Smooth muscle cell (in vitro differentiated cells): ENCODE data around the gene ALPP. TPM values are rescaled to one million over a fixed set of nuclear protein-coding genes. Genes with fewer than 3 reads are reported as not detected.
A peak's percentile ranks its signal among the peaks of the same experiment; 100 is the strongest.

ENCODE experiments used
- DNase-seq: peaks from one replicate; lab custom pipeline; 2025; ENCODE audit not compliant: unreplicated experiment; lab: John Stamatoyannopoulos, UW
- H2AFZ ChIP-seq: fragments of 200-600 bp; sonication (generic); 2 replicates; pipeline ENCODE4 v1.6.0; 2016; ENCODE audit warnings: antibody characterized with exemption, low read depth, mild to moderate bottlenecking
- H3F3A ChIP-seq: fragments of 200-600 bp; sonication (generic); 2 replicates; pipeline ENCODE4 v1.6.0; 2017; ENCODE audit warnings: antibody characterized with exemption, low read depth
- H3K27ac ChIP-seq: fragments of 200-600 bp; sonication (generic); 2 replicates; pipeline ENCODE4 v1.5.1; 2016; ENCODE audit warnings: low read depth, mild to moderate bottlenecking
- H3K27me3 ChIP-seq: fragments of 200-600 bp; sonication (generic); 2 replicates; pipeline ENCODE4 v1.6.1; 2016; ENCODE audit warnings: low read depth, mild to moderate bottlenecking
- H3K36me3 ChIP-seq: fragments of 200-600 bp; sonication (generic); 2 replicates; pipeline ENCODE4 v1.5.1; 2016; ENCODE audit warnings: low read depth
- H3K4me1 ChIP-seq: fragments of 200-600 bp; sonication (generic); 2 replicates; pipeline ENCODE4 v1.5.1; 2016; ENCODE audit warnings: low read depth
- H3K4me2 ChIP-seq: fragments of 200-600 bp; sonication (generic); 2 replicates; pipeline ENCODE4 v1.6.0; 2016; ENCODE audit warnings: mild to moderate bottlenecking
- H3K4me3 ChIP-seq: fragments of 200-600 bp; sonication (generic); 2 replicates; pipeline ENCODE4 v1.5.1; 2016; ENCODE audit warnings: mild to moderate bottlenecking
- H3K79me2 ChIP-seq: fragments of 200-600 bp; sonication (generic); 2 replicates; pipeline ENCODE4 v1.6.0; 2016; ENCODE audit warnings: low read depth, mild to moderate bottlenecking
- H3K9ac ChIP-seq: fragments of 200-600 bp; sonication (generic); 2 replicates; pipeline ENCODE4 v1.6.0; 2016; ENCODE audit warnings: low read depth
- H3K9me3 ChIP-seq: fragments of 200-600 bp; sonication (generic); replicated peaks from 2 replicates; pipeline ENCODE4 v1.5.1; 2016; ENCODE audit warnings: low read depth
- H4K20me1 ChIP-seq: fragments of 200-600 bp; sonication (generic); 2 replicates; pipeline ENCODE4 v1.6.0; 2016; ENCODE audit warnings: low read depth
- CTCF ChIP-seq: fragments of 200-600 bp; sonication (generic); IDR thresholded peaks from 2 replicates; pipeline ENCODE4 v1.5.1; 2017; ENCODE audit warnings: borderline replicate concordance, mild to moderate bottlenecking, antibody characterized with exemption; ENCODE audit not compliant: insufficient read depth, poor library complexity, severe bottlenecking
- WGBS: methylation state at CpG from one replicate; pipeline ENCODE4 v1.1.7; 2016; ENCODE audit warnings: low lambda C conversion rate; 5-methylcytosine and 5-hydroxymethylcytosine counted together
- polyA plus RNA-seq: library from polyadenylated mRNA; unstranded; fragments of >200 nt; fragmentation: Nextera tagmentation; extraction: Ambion mirVana; gene quantifications from 2 replicates; pipeline ENCODE4 v1.2.1, GENCODE V29; 2016
- total RNA-seq: library from RNA; depleted of rRNA; stranded (reverse); fragments of >200 nt; gene quantifications from 2 replicates; pipeline ENCODE4 v1.2.3, GENCODE V29; 2014

The ALPP gene
- total and polyA plus RNA-seq, 2 experiments from 2014 or later: 0.22 TPM; not detected in 1

GRCh38 chr2:232343821-232344220, 34.7 kb upstream of the ALPP start:
- no peaks in the 10 kb centered on the region for H3K79me2 ChIP-seq
- no peaks in the 10 kb centered on the region for H3K27me3 ChIP-seq
- H2AFZ ChIP-seq: no peak overlapping the region
- H3F3A ChIP-seq: peaks cover 3% of the 10 kb centered on the region
- peak overlapping the region; percentile 71 for H3K4me2 ChIP-seq
- no peak for DNase-seq
- no peaks in the 10 kb centered on the region for H3K36me3 ChIP-seq
- peak overlapping the region; percentile 79 for H3K27ac ChIP-seq
- no peaks in the 10 kb centered on the region for H3K4me1 ChIP-seq
- H3K9me3 ChIP-seq: no peaks in the 10 kb centered on the region
- no peak overlapping the region for H3K9ac ChIP-seq
- no peak overlapping the region for H3K4me3 ChIP-seq
- TF ChIP-seq CTCF: no peak
- 51% methylated on average over 6 of the region's 6 CpGs for WGBS
- no peaks in the 10 kb centered on the region for H4K20me1 ChIP-seq

- Histone ChIP-seq H3K4me3 (no peak overlapping the region), H4K20me1 (no peaks in the 10 kb centered on the region), H3K4me1 (no peaks in the 10 kb centered on the region), H3K36me3 (no peaks in the 10 kb centered on the region), H3K27ac (no peak overlapping the region), H3F3A (peaks cover 3% of the 10 kb centered on the region), H2AFZ (no peak overlapping the region), H3K27me3 (no peaks in the 10 kb centered on the region), H3K9ac (no peak overlapping the region), H3K9me3 (no peaks in the 10 kb centered on the region), H3K79me2 (no peaks in the 10 kb centered on the region), H3K4me2 (no peak overlapping the region)
- 96% methylated on average over 8 of the region's 8 CpGs for WGBS
- no peak for TF ChIP-seq CTCF
- DNase-seq: no peak
Measured at GRCh38 chr2:232345251-232345650, 33.3 kb upstream of the ALPP start.

GRCh38 chr2:232347369-232347768, 31.2 kb upstream of the ALPP start:
- no peaks in the 10 kb centered on the region for H3K9me3 ChIP-seq
- H3K27me3 ChIP-seq: no peaks in the 10 kb centered on the region
- H3K4me1 ChIP-seq: no peaks in the 10 kb centered on the region
- no peaks in the 10 kb centered on the region for H4K20me1 ChIP-seq
- WGBS: 95% methylated on average over 6 of the region's 6 CpGs
- H3K79me2 ChIP-seq: no peaks in the 10 kb centered on the region
- no peak overlapping the region for H3K4me2 ChIP-seq
- no peaks in the 10 kb centered on the region for H3K36me3 ChIP-seq
- DNase-seq: no peak
- H3K4me3 ChIP-seq: no peak overlapping the region
- peaks cover 3% of the 10 kb centered on the region for H3F3A ChIP-seq
- TF ChIP-seq CTCF: no peak
- no peak overlapping the region for H3K27ac ChIP-seq
- no peak overlapping the region for H2AFZ ChIP-seq
- H3K9ac ChIP-seq: no peak overlapping the region

- Histone ChIP-seq H3K27ac (no peak overlapping the region), H4K20me1 (no peaks in the 10 kb centered on the region), H3K27me3 (no peaks in the 10 kb centered on the region), H2AFZ (no peak overlapping the region), H3K4me3 (no peak overlapping the region), H3K9ac (no peak overlapping the region), H3F3A (no peaks in the 10 kb centered on the region), H3K36me3 (no peaks in the 10 kb centered on the region), H3K79me2 (no peaks in the 10 kb centered on the region), H3K9me3 (no peaks in the 10 kb centered on the region), H3K4me2 (no peak overlapping the region), H3K4me1 (no peaks in the 10 kb centered on the region)
- WGBS: 83% methylated on average over 6 of the region's 6 CpGs
- no peak for DNase-seq
- TF ChIP-seq CTCF: no peak
Measured at GRCh38 chr2:232348936-232349335, 29.6 kb upstream of the ALPP start.
